Measurements from ENCODE around the gene SLC2A9.

SLC2A9 gene

GRCh38 chr4:9891056-9891455 lies 130.2 kb downstream of the SLC2A9 start:
- no peaks in the 10 kb centered on the region for H3F3A ChIP-seq (ENCODE audit: low read depth)
- TF ChIP-seq, protein P1, sequence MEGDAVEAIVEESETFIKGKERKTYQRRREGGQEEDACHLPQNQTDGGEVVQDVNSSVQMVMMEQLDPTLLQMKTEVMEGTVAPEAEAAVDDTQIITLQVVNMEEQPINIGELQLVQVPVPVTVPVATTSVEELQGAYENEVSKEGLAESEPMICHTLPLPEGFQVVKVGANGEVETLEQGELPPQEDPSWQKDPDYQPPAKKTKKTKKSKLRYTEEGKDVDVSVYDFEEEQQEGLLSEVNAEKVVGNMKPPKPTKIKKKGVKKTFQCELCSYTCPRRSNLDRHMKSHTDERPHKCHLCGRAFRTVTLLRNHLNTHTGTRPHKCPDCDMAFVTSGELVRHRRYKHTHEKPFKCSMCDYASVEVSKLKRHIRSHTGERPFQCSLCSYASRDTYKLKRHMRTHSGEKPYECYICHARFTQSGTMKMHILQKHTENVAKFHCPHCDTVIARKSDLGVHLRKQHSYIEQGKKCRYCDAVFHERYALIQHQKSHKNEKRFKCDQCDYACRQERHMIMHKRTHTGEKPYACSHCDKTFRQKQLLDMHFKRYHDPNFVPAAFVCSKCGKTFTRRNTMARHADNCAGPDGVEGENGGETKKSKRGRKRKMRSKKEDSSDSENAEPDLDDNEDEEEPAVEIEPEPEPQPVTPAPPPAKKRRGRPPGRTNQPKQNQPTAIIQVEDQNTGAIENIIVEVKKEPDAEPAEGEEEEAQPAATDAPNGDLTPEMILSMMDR (conservative IDR thresholded peaks at IDR 0.05; ENCODE audit: low read length) = no peak
- TF ChIP-seq EZH2phosphoT487 (IDR thresholded peaks at IDR 0.05; ENCODE audit: borderline replicate concordance) = no peak

GRCh38 chr4:9889306-9889705 lies 132.0 kb downstream of the SLC2A9 start:
- Histone ChIP-seq H3K4me1 (ENCODE audit: insufficient read depth, low read length, poor library complexity, severe bottlenecking) (no peaks in the 10 kb centered on the region), H2AFZ (ENCODE audit: low read length) (no peak overlapping the region), H3K9me3 (ENCODE audit: insufficient read depth, low read depth, low read length) (no peaks in the 10 kb centered on the region), H3F3A (ENCODE audit: low read depth) (no peaks in the 10 kb centered on the region), H3K27me3 (ENCODE audit: insufficient read depth, low read length, poor library complexity, severe bottlenecking) (no peaks in the 10 kb centered on the region), H3K9ac (ENCODE audit: low read depth, low read length, poor library complexity, severe bottlenecking) (no peak overlapping the region), H3K4me2 (ENCODE audit: low read depth, low read length, poor library complexity, severe bottlenecking) (no peak overlapping the region), H3K79me2 (ENCODE audit: insufficient read depth, low read length) (no peaks in the 10 kb centered on the region), H3K9me2 (replicated peaks; ENCODE audit: low read depth, low read length) (no peaks in the 10 kb centered on the region), H4K20me1 (ENCODE audit: insufficient read depth, low read length, poor library complexity, severe bottlenecking) (no peaks in the 10 kb centered on the region), H3K36me3 (ENCODE audit: insufficient read depth, low read length) (no peaks in the 10 kb centered on the region), H3K4me3 (ENCODE audit: low read length, poor library complexity, severe bottlenecking) (no peak overlapping the region)
- TF ChIP-seq EZH2phosphoT487 (IDR thresholded peaks at IDR 0.05; ENCODE audit: borderline replicate concordance) = no peak
- TF ChIP-seq, protein P1 (conservative IDR thresholded peaks at IDR 0.05; ENCODE audit: low read length) = no peak

More at GRCh38 chr4:9891056-9891455, 130.2 kb downstream of the SLC2A9 start:
- no peaks in the 10 kb centered on the region for H4K20me1 ChIP-seq (ENCODE audit: insufficient read depth, low read length, poor library complexity, severe bottlenecking)
- H2AFZ ChIP-seq (ENCODE audit: low read length) = no peak overlapping the region
- no peaks in the 10 kb centered on the region for H3K9me2 ChIP-seq (replicated peaks; ENCODE audit: low read depth, low read length)
- no peak overlapping the region for H3K4me2 ChIP-seq (ENCODE audit: low read depth, low read length, poor library complexity, severe bottlenecking)
- no peaks in the 10 kb centered on the region for H3K79me2 ChIP-seq (ENCODE audit: insufficient read depth, low read length)
- no peak overlapping the region for H3K4me3 ChIP-seq (ENCODE audit: low read length, poor library complexity, severe bottlenecking)
- H3K36me3 ChIP-seq (ENCODE audit: insufficient read depth, low read length) = no peaks in the 10 kb centered on the region
- no peak overlapping the region for H3K9ac ChIP-seq (ENCODE audit: low read depth, low read length, poor library complexity, severe bottlenecking)
- no peaks in the 10 kb centered on the region for H3K4me1 ChIP-seq (ENCODE audit: insufficient read depth, low read length, poor library complexity, severe bottlenecking)
- H3K27me3 ChIP-seq (ENCODE audit: insufficient read depth, low read length, poor library complexity, severe bottlenecking) = no peaks in the 10 kb centered on the region
- H3K9me3 ChIP-seq (ENCODE audit: insufficient read depth, low read depth, low read length) = no peaks in the 10 kb centered on the region

DNA sequence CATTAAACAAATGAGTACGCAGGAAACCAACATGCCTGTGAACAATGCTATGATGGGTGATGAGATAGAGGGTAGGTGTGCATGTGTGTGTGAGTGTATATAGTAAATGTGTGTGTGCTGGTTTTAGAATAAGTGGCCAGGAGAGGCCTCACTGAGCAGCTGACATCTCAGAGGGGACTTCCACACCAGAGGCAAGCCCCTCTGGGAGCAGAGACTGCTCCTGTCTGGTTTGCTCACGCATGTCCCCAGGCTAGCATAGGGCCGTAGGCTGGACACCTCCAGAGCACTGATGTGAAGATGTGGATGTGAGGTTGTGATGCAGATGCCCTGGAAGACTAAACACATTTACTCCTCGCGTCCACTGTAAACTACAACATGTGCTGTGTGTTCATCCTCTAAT lies 135.3 kb downstream of the SLC2A9 start:
- H3K4me1 ChIP-seq (ENCODE audit: insufficient read depth, low read length, poor library complexity, severe bottlenecking) = no peaks in the 10 kb centered on the region
- H3K4me2 ChIP-seq (ENCODE audit: low read depth, low read length, poor library complexity, severe bottlenecking) = no peak overlapping the region
- no peak overlapping the region for H3K4me3 ChIP-seq (ENCODE audit: low read length, poor library complexity, severe bottlenecking)
- no peaks in the 10 kb centered on the region for H3K9me3 ChIP-seq (ENCODE audit: insufficient read depth, low read depth, low read length)
- no peaks in the 10 kb centered on the region for H3K9me2 ChIP-seq (replicated peaks; ENCODE audit: low read depth, low read length)
- no peak overlapping the region for H2AFZ ChIP-seq (ENCODE audit: low read length)
- no peaks in the 10 kb centered on the region for H4K20me1 ChIP-seq (ENCODE audit: insufficient read depth, low read length, poor library complexity, severe bottlenecking)
- H3K79me2 ChIP-seq (ENCODE audit: insufficient read depth, low read length) = no peaks in the 10 kb centered on the region
- no peak overlapping the region for H3K9ac ChIP-seq (ENCODE audit: low read depth, low read length, poor library complexity, severe bottlenecking)
- H3F3A ChIP-seq (ENCODE audit: low read depth) = no peaks in the 10 kb centered on the region
- no peaks in the 10 kb centered on the region for H3K36me3 ChIP-seq (ENCODE audit: insufficient read depth, low read length)
- H3K27me3 ChIP-seq (ENCODE audit: insufficient read depth, low read length, poor library complexity, severe bottlenecking) = no peaks in the 10 kb centered on the region
- no peak for TF ChIP-seq EZH2phosphoT487 (IDR thresholded peaks at IDR 0.05; ENCODE audit: borderline replicate concordance)
- TF ChIP-seq, protein P1 (conservative IDR thresholded peaks at IDR 0.05; ENCODE audit: low read length) = no peak

All from Loucy (cell line).